ENCODE results near the gene TECPR1. TPM values are rescaled to one million over a fixed set of nuclear protein-coding genes. Genes with fewer than 3 reads are reported as not detected.

TECPR1 gene
- total and polyA plus RNA-seq, 7 donors, result 7.7 to 38.2 (median 12.6) TPM

GRCh38 chr7:98233219-98234070 is 18.6 kb downstream of the TECPR1 start:
- Histone ChIP-seq H3K4me1 (no peaks in the 10 kb centered on the region), H3K36me3 (peaks cover 0 to 47% (median 20%) of the 10 kb centered on the region in 4 donors), H3K27me3 (no peaks in the 10 kb centered on the region), H3K27ac (no peak overlapping the region), H3K4me3 (no peak overlapping the region), H3K9me3 (no peaks in the 10 kb centered on the region)
- whole genome bisulfite sequencing, 2 donors, result 96 to 97% methylated on average over 32 of the region's 32 CpGs
- TF ChIP-seq CTCF (IDR thresholded peaks at IDR 0.05) (no peak), EP300 (IDR thresholded peaks at IDR 0.05) (no peak), POLR2A (IDR thresholded peaks at IDR 0.05) (no peak), POLR2AphosphoS5 (IDR thresholded peaks at IDR 0.05) (no peak)
- intact Hi-C loops (cut with DNase I), result no loop called here
- no peak for DNase-seq

DNA sequence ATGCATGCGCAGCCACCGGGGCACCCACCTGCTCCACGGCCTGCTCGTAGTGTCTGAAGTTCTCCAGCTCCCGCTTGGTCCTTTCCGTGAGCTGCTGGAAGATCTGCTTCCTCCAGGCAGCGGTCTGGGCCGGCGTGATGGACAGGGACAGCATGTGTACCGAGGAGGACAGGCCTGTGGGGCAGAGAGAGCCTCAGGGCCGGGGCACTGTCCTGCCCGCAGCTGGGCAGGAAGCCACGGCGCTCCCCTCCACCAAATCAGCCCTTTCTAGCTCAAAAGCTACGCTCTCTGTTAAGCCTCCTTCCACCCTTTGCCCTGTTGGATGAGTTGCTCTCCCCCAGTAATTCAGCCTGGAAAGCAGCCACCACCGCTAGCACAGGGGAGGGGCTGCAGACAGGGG is 19.2 kb downstream of the TECPR1 start:
- DNase-seq, result no peak
- Histone ChIP-seq H3K9me3 (no peaks in the 10 kb centered on the region), H3K27ac (no peak overlapping the region), H3K36me3 (peaks cover 0 to 47% (median 16%) of the 10 kb centered on the region in 4 donors), H3K27me3 (no peaks in the 10 kb centered on the region), H3K4me3 (no peak overlapping the region), H3K4me1 (no peaks in the 10 kb centered on the region)
- no peak for TF ChIP-seq POLR2A (IDR thresholded peaks at IDR 0.05)
- no peak for TF ChIP-seq CTCF (IDR thresholded peaks at IDR 0.05)
- TF ChIP-seq POLR2AphosphoS5 (IDR thresholded peaks at IDR 0.05), result no peak
- no peak for TF ChIP-seq EP300 (IDR thresholded peaks at IDR 0.05)
- WGBS, 2 donors, result 93 to 95% methylated on average over 16 of the region's 16 CpGs
- intact Hi-C loops (cut with DNase I), result no loop called here

GRCh38 chr7:98232263-98232585 is 19.8 kb downstream of the TECPR1 start:
- 94 to 96% methylated on average over 8 of the region's 8 CpGs for WGBS, 2 donors
- no peak overlapping the region for H3K27ac ChIP-seq
- H3K4me1 ChIP-seq, result no peaks in the 10 kb centered on the region
- H3K36me3 ChIP-seq, result peaks cover 0 to 47% (median 16%) of the 10 kb centered on the region in 4 donors
- H3K9me3 ChIP-seq, result no peaks in the 10 kb centered on the region
- DNase-seq, result no peak
- TF ChIP-seq POLR2AphosphoS5 (IDR thresholded peaks at IDR 0.05) (no peak), CTCF (IDR thresholded peaks at IDR 0.05) (no peak), POLR2A (IDR thresholded peaks at IDR 0.05) (no peak), EP300 (IDR thresholded peaks at IDR 0.05) (no peak)
- no peak overlapping the region for H3K4me3 ChIP-seq
- no peaks in the 10 kb centered on the region for H3K27me3 ChIP-seq
- intact Hi-C loops (cut with DNase I), result no loop called here

GRCh38 chr7:98231493-98232262 is 20.4 kb downstream of the TECPR1 start:
- H3K27ac ChIP-seq, result no peak overlapping the region
- intact Hi-C loops (cut with DNase I), result no loop called here
- H3K4me3 ChIP-seq, result no peak overlapping the region
- no peaks in the 10 kb centered on the region for H3K9me3 ChIP-seq
- H3K27me3 ChIP-seq, result no peaks in the 10 kb centered on the region
- TF ChIP-seq CTCF (IDR thresholded peaks at IDR 0.05) (no peak), POLR2AphosphoS5 (IDR thresholded peaks at IDR 0.05) (no peak), EP300 (IDR thresholded peaks at IDR 0.05) (no peak), POLR2A (IDR thresholded peaks at IDR 0.05) (no peak)
- WGBS, 2 donors, result 95 to 96% methylated on average over 25 of the region's 25 CpGs
- DNase-seq, result no peak
- H3K4me1 ChIP-seq, result no peaks in the 10 kb centered on the region
- peaks cover 0 to 45% (median 13%) of the 10 kb centered on the region in 4 donors for H3K36me3 ChIP-seq
